K562 (cell line): Measurements from ENCODE around the gene NUCB2.

Experiments used
- ARID4B ChIP-seq: sonication (generic); formaldehyde crosslinking; IDR thresholded peaks from 2 replicates; pipeline ENCODE4 v1.8.0; 2022; ENCODE audit warnings: mild to moderate bottlenecking, missing genetic modification reagents
- EP300 ChIP-seq: IDR thresholded peaks from 2 replicates; pipeline ENCODE4 v1.6.1; 2012; ENCODE audit warnings: low read length, improper control_type of control experiment
- GATA2 ChIP-seq: sonication (generic); formaldehyde crosslinking; IDR thresholded peaks from 2 replicates; pipeline ENCODE4 v1.4.0; 2020; ENCODE audit warnings: mild to moderate bottlenecking, missing genetic modification reagents
- GTF2F1 ChIP-seq: IDR thresholded peaks from 2 replicates; pipeline ENCODE4 v1.6.1; 2011; ENCODE audit warnings: low read depth, low read length, improper control_type of control experiment
- HMG20A ChIP-seq: fragments of 450-650 bp; formaldehyde crosslinking; conservative IDR thresholded peaks from 2 replicates; pipeline ENCODE4 v1.4.0; 2020; ENCODE audit warnings: mild to moderate bottlenecking, mixed read lengths
- TCF7L2 ChIP-seq: fragments of 150-350 bp; IDR thresholded peaks from 2 replicates; pipeline ENCODE4 v1.6.1; 2016; ENCODE audit warnings: low read depth, mild to moderate bottlenecking, low read length, moderate library complexity
- TEAD2 ChIP-seq: fragments of 450-650 bp; IDR thresholded peaks from 2 replicates; pipeline ENCODE4 v1.6.1; 2016; ENCODE audit warnings: missing genetic modification characterization, control low read depth, missing compliant biosample characterization
- YY1 ChIP-seq, 3 experiments: IDR thresholded peaks; 2 replicates each; pipeline ENCODE4 v1.6.1; 2011; ENCODE audit warnings: low read length in 2 of 3, mild to moderate bottlenecking in 2 of 3, moderate library complexity in 2 of 3, borderline replicate concordance in 1 of 3, control low read depth in 1 of 3, low read depth in 1 of 3; ENCODE audit not compliant: insufficient read depth in 3 of 3, insufficient replicate concordance in 2 of 3, control insufficient read depth in 1 of 3, insufficient read length in 1 of 3; ENCODE audit errors: extremely low read depth in 1 of 3
- ZKSCAN3 ChIP-seq: fragments of 250-450 bp; sonication (Bioruptor Pico); IDR thresholded peaks from 2 replicates; pipeline ENCODE4 v1.4.0; 2020
- ZNF384 ChIP-seq: IDR thresholded peaks from 2 replicates; pipeline ENCODE4 v1.6.1; 2012; ENCODE audit warnings: low read depth, low read length, improper control_type of control experiment

GRCh38 chr11:17273211-17273610 is 3.3 kb upstream of the NUCB2 start:
- no peak for TF ChIP-seq HMG20A (CRISPR knock-in tag)
- TF ChIP-seq TEAD2 (tag) = no peak
- no peak for TF ChIP-seq YY1 (IDR thresholded peaks at IDR 0.05; ENCODE audit: borderline replicate concordance in 1 of 3, control insufficient read depth in 1 of 3, extremely low read depth in 1 of 3, insufficient read depth in 3 of 3, insufficient read length in 1 of 3, insufficient replicate concordance in 2 of 3, low read depth in 1 of 3, low read length in 2 of 3)
- TF ChIP-seq GATA2 (CRISPR knock-in tag) = no peak
- no peak for TF ChIP-seq GTF2F1
- TF ChIP-seq ZNF384 = no peak
- no peak for TF ChIP-seq ZKSCAN3 (CRISPR knock-in tag)
- TF ChIP-seq ARID4B (CRISPR knock-in tag) = no peak
- no peak for TF ChIP-seq TCF7L2
- no peak for TF ChIP-seq EP300
